Testis (tissue), 3 donors: Measurements from ENCODE around the gene RALB. TPM values are rescaled to one million over a fixed set of nuclear protein-coding genes. Genes with fewer than 3 reads are reported as not detected.

Source experiments
- DNase-seq: peaks from one replicate; pipeline ENCODE4 v3.0.0-alpha.2; 2019
- H3K27ac ChIP-seq, 2 donors: fragments of 200-600 bp; sonication (generic); one replicate each; pipeline ENCODE4 v1.5.1; 2019
- H3K27me3 ChIP-seq: fragments of 200-600 bp; sonication (generic); one replicate; pipeline ENCODE4 v1.5.1; 2019
- H3K36me3 ChIP-seq: fragments of 200-600 bp; sonication (generic); one replicate; pipeline ENCODE4 v1.5.1; 2017; ENCODE audit warnings: low read depth; ENCODE audit errors: missing control alignments
- H3K4me1 ChIP-seq: fragments of 200-600 bp; sonication (generic); one replicate; pipeline ENCODE4 v1.5.1; 2019
- H3K4me3 ChIP-seq, 2 donors: fragments of 200-600 bp; sonication (generic); one replicate each; pipeline ENCODE4 v1.5.1; 2017 to 2019
- H3K9me3 ChIP-seq: fragments of 200-600 bp; sonication (generic); one replicate; pipeline ENCODE4 v1.5.1; 2017
- CTCF ChIP-seq, 3 experiments: fragments of 450-650 bp in 2 of 3; fragments of 200-600 bp in 1 of 3; sonication (generic) in 1 of 3; IDR thresholded peaks; one replicate each; pipeline ENCODE4 v1.5.1; 2016 to 2019; ENCODE audit warnings: antibody characterized with exemption in 3 of 3, mild to moderate bottlenecking in 2 of 3, moderate library complexity in 1 of 3
- POLR2A ChIP-seq: fragments of 450-650 bp; IDR thresholded peaks from one replicate; pipeline ENCODE4 v1.6.1; 2017; ENCODE audit warnings: antibody characterized with exemption, mild to moderate bottlenecking, moderate library complexity
- WGBS, 2 donors: methylation state at CpG; one replicate each; pipeline ENCODE4 v1.1.5; 2018; 5-methylcytosine and 5-hydroxymethylcytosine counted together
- intact Hi-C: fragments of 100-400 bp; cut with DNase I; formaldehyde crosslinking; loops from one replicate; pipeline ENCODE4 v1.15.1; 2023; ENCODE audit warnings: low total_unique reads
- polyA plus RNA-seq: library from polyadenylated mRNA; stranded (reverse); fragments of 350-450 nt; fragmentation: Illumina TruSeq; extraction: RNeasy Lipid Tissue Mini Kit (QIAGEN cat#74804); gene quantifications from one replicate; pipeline ENCODE4 v1.2.3, GENCODE V29; 2014; ENCODE audit warnings: low read depth, low replicate concordance; ENCODE audit not compliant: insufficient read depth
- total RNA-seq, 2 donors: library from RNA; depleted of rRNA; stranded (reverse); fragments of >200 nt; gene quantifications; one replicate each; pipeline ENCODE4 v1.2.3, GENCODE V29; 2016

The RALB gene
- total and polyA plus RNA-seq, 3 donors from 2014 or later: 69.9 to 91.6 (median 88.7) TPM

- TF ChIP-seq CTCF (IDR thresholded peaks at IDR 0.05) (no peak), POLR2A (no peak)
- Histone ChIP-seq H3K27ac (no peak overlapping the region), H3K4me1 (peaks cover 14% of the 10 kb centered on the region), H3K9me3 (no peaks in the 10 kb centered on the region), H3K4me3 (no peak overlapping the region), H3K27me3 (no peaks in the 10 kb centered on the region), H3K36me3 (no peaks in the 10 kb centered on the region)
- intact Hi-C loops: no loop called here
- 77 to 78% methylated on average over 3 of the region's 3 CpGs for WGBS, 2 donors
- no peak for DNase-seq
Measured at GRCh38 chr2:120294008-120294340, 41.3 kb downstream of the RALB start.

- Histone ChIP-seq H3K27me3 (no peaks in the 10 kb centered on the region), H3K4me1 (no peaks in the 10 kb centered on the region), H3K4me3 (no peak overlapping the region), H3K27ac (no peak overlapping the region), H3K9me3 (no peaks in the 10 kb centered on the region), H3K36me3 (no peaks in the 10 kb centered on the region)
- TF ChIP-seq POLR2A (no peak), CTCF (IDR thresholded peaks at IDR 0.05) (no peak)
- intact Hi-C loops: no loop called here
- 79 to 85% methylated on average over 7 of the region's 7 CpGs for WGBS, 2 donors
- DNase-seq: no peak
Measured at GRCh38 chr2:120298173-120298835, 45.7 kb downstream of the RALB start.

GRCh38 chr2:120299004-120299403, 46.4 kb downstream of the RALB start:
- no peak overlapping the region for H3K27ac ChIP-seq
- TF ChIP-seq POLR2A (no peak), CTCF (IDR thresholded peaks at IDR 0.05) (no peak)
- H3K9me3 ChIP-seq: no peaks in the 10 kb centered on the region
- WGBS, 2 donors: 81 to 97% methylated on average over 9 of the region's 9 CpGs
- DNase-seq: no peak
- no peaks in the 10 kb centered on the region for H3K27me3 ChIP-seq
- H3K4me3 ChIP-seq: no peak overlapping the region
- H3K36me3 ChIP-seq: no peaks in the 10 kb centered on the region
- no peaks in the 10 kb centered on the region for H3K4me1 ChIP-seq
- intact Hi-C loops: no loop called here

- H3K4me1 ChIP-seq: no peaks in the 10 kb centered on the region
- no peak overlapping the region for H3K27ac ChIP-seq
- H3K9me3 ChIP-seq: no peaks in the 10 kb centered on the region
- no peak overlapping the region for H3K4me3 ChIP-seq
- DNase-seq: no peak
- no peaks in the 10 kb centered on the region for H3K36me3 ChIP-seq
- intact Hi-C loops: no loop called here
- WGBS, 2 donors: 93 to 95% methylated on average over 6 of the region's 6 CpGs
- no peak for TF ChIP-seq POLR2A
- TF ChIP-seq CTCF (IDR thresholded peaks at IDR 0.05): no peak
- H3K27me3 ChIP-seq: no peaks in the 10 kb centered on the region
Measured at GRCh38 chr2:120299561-120299960, 46.9 kb downstream of the RALB start.

- no peak overlapping the region for H3K4me3 ChIP-seq
- WGBS, 2 donors: 91% methylated on average over 10 of the region's 10 CpGs
- no peak overlapping the region for H3K27ac ChIP-seq
- H3K27me3 ChIP-seq: no peaks in the 10 kb centered on the region
- no peaks in the 10 kb centered on the region for H3K4me1 ChIP-seq
- DNase-seq: no peak
- no peak for TF ChIP-seq CTCF (IDR thresholded peaks at IDR 0.05)
- no peak for TF ChIP-seq POLR2A
- intact Hi-C loops: no loop called here
- no peaks in the 10 kb centered on the region for H3K36me3 ChIP-seq
- H3K9me3 ChIP-seq: no peaks in the 10 kb centered on the region
Measured at GRCh38 chr2:120300385-120300784, 47.7 kb downstream of the RALB start.
